GM19239 (cell line): Measurements from ENCODE around the gene OR5M8.

Experiments
- DNase-seq: peaks from one replicate; pipeline ENCODE4 v3.0.0; 2011; ENCODE audit warnings: low spot score; ENCODE audit not compliant: insufficient read length
- FAIRE-seq: peaks from 2 replicates; lab custom pipeline; 2011; peaks lifted over from hg19 to GRCh38; lab: Jason Lieb, UNC

The OR5M8 gene

GRCh38 chr11:56491270-56491669 is at the start of gene OR5M8:
Gene OR5M8 (minus strand): TSS chr11:56491370. CDS start chr11:56491370, 0 bp downstream.
- DNase-seq (no peak), FAIRE-seq (no peak)

DNA sequence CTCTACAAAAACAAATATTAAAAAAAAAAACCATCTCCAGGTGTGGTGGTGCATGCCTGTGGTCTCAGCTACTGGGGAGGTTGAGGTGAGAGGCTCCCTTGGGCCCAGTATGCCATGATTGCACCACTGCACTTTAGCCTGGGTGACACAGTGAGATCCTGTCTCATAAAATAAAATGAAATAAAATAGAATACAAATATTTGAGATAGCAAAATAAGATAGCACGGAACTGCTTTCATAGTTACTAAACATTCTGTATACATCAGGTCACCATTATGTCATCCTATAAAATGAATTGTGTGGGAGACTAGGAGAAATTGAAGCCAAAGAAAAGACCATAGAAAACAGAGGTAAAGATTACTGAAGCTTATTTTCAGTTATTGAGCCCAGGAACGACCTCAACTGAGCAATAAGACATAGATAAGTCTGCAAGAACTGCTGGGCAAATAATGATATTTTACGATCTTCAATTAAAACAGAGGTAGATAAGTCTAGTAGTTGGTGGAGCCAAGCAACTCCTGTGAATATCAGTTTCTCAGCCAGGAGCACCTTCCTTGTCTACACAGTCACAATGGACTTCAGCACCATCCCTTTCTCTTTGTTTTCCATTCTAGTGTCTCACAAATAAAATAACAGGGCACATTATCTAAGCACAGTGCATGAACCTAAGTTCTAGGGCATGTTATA is 42.0 kb upstream of the OR5M8 start:
- FAIRE-seq (no peak), DNase-seq (no peak)

DNA sequence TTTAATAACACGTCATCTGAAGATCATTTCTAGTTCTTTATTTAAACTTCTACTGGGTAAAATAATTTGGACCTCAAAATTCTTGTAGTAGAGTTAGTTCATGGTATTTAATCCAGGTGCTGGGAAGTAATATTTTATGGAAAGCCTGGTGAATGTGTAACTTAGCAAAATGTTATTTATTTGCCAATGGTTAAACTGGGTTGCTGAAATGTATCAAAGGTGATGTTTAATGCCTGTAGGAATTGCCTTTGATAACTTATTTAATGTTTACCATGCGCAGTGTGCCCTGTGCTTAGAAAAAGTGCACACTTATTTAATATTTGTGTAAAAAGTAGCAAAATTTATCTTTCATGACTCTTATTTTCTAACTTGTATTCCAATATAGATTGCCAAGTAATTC is 40.7 kb upstream of the OR5M8 start:
- DNase-seq (no peak), FAIRE-seq (no peak)

DNA sequence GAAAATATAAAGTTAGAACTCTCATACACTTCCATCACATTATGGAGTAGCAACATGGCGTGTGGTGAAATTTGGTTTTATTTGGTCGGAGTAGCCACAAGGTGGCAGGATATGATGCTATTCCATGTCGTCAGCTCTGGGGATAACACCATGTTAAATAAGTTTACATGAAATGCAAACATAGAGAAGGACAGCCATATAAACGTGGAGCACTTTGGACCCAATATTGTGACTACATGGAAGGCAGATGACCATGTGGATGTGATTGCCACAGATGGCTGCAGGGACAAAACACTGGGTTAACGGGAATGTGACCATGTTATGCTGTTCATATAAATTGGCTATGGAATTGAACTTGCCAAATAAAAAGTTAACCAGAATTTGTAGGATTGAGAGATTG is 30.8 kb upstream of the OR5M8 start:
- no peak for DNase-seq

GRCh38 chr11:56513280-56513679 is 22.1 kb upstream of the OR5M8 start:
- no peak for DNase-seq
- no peak for FAIRE-seq

More for the DNA sequence above, 30.8 kb upstream of the OR5M8 start:
- FAIRE-seq: no peak

DNA sequence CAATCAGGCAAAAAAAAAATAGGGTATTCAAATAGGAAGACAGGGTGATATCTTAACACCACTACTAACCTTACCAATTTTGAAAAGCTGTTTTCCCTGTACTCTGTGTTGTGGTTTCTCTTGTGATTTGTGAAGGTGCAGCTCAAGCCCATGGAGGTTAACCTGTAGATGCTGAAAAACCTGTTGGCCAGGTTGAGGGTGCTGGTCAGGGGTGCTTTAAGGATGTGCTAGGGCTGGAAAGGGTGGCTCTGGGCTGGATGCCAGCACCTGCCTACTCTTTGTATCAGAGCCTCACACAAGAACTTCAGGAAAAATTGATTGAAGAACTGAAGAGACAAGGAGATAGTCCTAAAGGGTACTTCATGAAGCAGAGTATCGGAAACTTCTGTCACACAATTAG is 18.3 kb upstream of the OR5M8 start:
- no peak for FAIRE-seq
- DNase-seq: no peak

DNA sequence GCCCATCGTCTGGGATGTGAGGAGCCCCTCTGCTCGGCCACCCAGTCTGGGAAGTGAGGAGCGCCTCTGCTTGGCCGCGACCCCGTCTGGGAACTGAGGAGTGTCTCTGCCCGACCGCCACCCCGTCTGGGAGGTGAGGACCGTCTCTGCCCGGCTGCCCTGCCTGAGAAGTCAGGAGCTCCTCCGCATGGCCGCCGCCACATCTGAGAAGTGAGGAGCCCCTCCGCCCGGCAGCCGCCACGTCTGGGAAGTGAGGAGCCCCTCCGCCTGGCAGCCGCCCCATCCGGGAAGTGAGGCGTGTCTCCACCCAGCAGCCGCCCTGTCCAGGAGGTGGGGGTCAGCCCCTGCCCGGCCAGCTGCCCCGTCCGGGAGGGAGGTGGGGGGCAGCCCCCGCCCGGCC is 5.8 kb upstream of the OR5M8 start:
- no peak for FAIRE-seq

DNA sequence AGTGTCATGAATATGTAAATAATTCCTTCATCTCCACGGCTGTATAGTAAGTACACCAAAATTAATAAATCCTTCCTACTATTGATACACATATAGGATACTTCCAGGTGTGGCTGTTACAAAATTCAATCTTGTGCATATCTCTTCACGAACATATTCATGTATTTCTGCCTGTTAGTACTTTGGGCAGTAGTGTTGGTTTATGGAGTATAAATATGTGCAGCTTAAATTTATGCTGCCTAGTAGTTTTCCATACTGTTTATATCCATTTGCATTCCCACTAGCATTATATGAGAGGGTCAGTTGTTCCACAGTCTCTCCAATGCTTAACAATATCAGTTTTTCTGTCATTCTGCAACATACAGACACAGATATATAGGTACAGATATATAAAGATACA is 3.9 kb upstream of the OR5M8 start:
- DNase-seq (no peak), FAIRE-seq (no peak)

More for the DNA sequence above, 5.8 kb upstream of the OR5M8 start:
- no peak for DNase-seq

DNA sequence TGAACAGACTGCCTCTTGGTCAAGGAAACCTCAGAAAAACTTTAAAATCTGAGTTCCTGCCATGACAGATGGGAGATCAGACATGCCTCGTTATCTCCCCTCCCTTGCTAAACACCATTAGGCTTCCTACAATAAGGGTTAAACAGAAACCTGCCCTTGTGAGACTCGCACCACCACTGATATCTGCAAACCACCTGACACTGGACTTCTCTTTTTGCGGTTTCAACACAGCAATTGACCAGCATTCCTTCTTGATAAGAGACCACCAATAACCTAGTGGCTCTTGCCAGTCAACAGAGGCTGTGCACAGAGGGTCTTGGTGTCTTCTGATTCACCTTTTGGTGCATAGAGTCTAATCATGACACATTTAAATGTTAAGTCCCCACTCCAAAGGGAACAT is 4.4 kb downstream of the OR5M8 start:
- FAIRE-seq: no peak

GRCh38 chr11:56474729-56475235 is 16.4 kb downstream of the OR5M8 start:
- FAIRE-seq (no peak), DNase-seq (no peak)

More for the DNA sequence above, 4.4 kb downstream of the OR5M8 start:
- DNase-seq: no peak

DNA sequence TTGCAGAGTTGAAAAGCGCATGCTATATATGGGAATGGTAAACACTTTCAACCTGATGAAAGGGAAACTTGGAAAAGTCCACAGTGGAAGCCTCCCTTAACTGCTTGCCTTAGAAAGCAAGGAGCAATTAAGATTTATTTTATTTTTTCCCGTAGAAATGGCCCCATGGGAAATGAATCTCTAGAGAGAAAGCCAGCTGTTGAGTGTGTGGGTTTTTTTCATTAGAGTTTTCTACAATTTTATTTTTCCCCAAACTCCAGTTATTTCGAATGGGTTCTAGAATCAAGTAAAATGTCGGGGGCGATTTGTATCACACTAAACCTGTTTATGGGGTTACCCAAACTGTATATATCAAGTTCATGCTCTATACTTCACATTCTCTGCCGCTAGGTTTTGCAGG is 17.9 kb downstream of the OR5M8 start, which contains the start of gene OR5M3:
Gene OR5M3 (minus strand): TSS at position 101 of the 400 bp plus-strand sequence. CDS start 2,855 bp downstream, outside the sequence.
- no peak for FAIRE-seq
- no peak for DNase-seq

GRCh38 chr11:56457076-56457475 is 34.1 kb downstream of the OR5M8 start:
- FAIRE-seq: no peak

DNA sequence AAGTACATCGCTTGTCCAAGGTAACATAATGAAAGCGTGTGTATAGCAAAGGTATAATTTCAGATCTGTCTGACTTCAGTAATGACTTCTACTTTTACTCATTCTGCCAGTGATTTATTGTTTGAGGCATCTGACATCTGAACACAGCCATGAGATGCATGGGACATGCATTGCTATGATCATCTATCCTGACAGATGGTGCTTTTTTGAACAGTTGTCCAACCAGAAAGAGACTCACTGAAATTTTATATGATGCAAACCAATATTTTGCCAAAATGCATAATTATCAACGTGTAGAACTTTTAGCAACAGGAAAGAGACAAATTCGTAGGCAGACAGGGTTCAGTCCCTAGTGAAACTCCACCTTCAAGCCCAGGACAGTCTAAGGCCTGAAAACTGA is 37.6 kb downstream of the OR5M8 start:
- DNase-seq: no peak
- no peak for FAIRE-seq

More at GRCh38 chr11:56457076-56457475, 34.1 kb downstream of the OR5M8 start:
- DNase-seq: no peak
